NT2/D1 (cell line): ENCODE results near the gene CSH2.

Experiments
- DNase-seq: peaks from one replicate; pipeline ENCODE4 v3.0.0-alpha.2; 2011; ENCODE audit warnings: low read depth, low spot score
- H3K27me3 ChIP-seq: 2 replicates; pipeline ENCODE4 v1.6.0; 2011; ENCODE audit warnings: mild to moderate bottlenecking; ENCODE audit not compliant: insufficient read length, insufficient read depth
- H3K36me3 ChIP-seq: 2 replicates; pipeline ENCODE4 v1.6.1; 2011; ENCODE audit warnings: mild to moderate bottlenecking, low read length, mixed read lengths; ENCODE audit not compliant: insufficient read depth, insufficient read length
- H3K4me1 ChIP-seq: 2 replicates; pipeline ENCODE4 v1.5.1; 2011; ENCODE audit not compliant: insufficient read depth, insufficient read length
- H3K4me3 ChIP-seq: 2 replicates; pipeline ENCODE4 v1.5.1; 2011; ENCODE audit warnings: low read depth; ENCODE audit not compliant: insufficient read length
- H3K9ac ChIP-seq: 2 replicates; pipeline ENCODE4 v1.6.0; 2011; ENCODE audit warnings: low read depth; ENCODE audit not compliant: insufficient read length
- H3K9me3 ChIP-seq: 2 replicates; pipeline ENCODE4 v1.5.1; 2011; ENCODE audit warnings: mild to moderate bottlenecking, low read length; ENCODE audit not compliant: insufficient read depth
- SUZ12 ChIP-seq: IDR thresholded peaks from 2 replicates; pipeline ENCODE4 v1.6.1; 2011; ENCODE audit not compliant: insufficient read length, insufficient read depth; ENCODE audit errors: extremely low read depth
- YY1 ChIP-seq: IDR thresholded peaks from 2 replicates; pipeline ENCODE4 v1.6.1; 2011; ENCODE audit not compliant: insufficient read length, insufficient read depth
- ZNF274 ChIP-seq: IDR thresholded peaks from 2 replicates; pipeline ENCODE4 v1.6.1; 2011; ENCODE audit warnings: mild to moderate bottlenecking, low read depth, low read length

CSH2 gene

DNA sequence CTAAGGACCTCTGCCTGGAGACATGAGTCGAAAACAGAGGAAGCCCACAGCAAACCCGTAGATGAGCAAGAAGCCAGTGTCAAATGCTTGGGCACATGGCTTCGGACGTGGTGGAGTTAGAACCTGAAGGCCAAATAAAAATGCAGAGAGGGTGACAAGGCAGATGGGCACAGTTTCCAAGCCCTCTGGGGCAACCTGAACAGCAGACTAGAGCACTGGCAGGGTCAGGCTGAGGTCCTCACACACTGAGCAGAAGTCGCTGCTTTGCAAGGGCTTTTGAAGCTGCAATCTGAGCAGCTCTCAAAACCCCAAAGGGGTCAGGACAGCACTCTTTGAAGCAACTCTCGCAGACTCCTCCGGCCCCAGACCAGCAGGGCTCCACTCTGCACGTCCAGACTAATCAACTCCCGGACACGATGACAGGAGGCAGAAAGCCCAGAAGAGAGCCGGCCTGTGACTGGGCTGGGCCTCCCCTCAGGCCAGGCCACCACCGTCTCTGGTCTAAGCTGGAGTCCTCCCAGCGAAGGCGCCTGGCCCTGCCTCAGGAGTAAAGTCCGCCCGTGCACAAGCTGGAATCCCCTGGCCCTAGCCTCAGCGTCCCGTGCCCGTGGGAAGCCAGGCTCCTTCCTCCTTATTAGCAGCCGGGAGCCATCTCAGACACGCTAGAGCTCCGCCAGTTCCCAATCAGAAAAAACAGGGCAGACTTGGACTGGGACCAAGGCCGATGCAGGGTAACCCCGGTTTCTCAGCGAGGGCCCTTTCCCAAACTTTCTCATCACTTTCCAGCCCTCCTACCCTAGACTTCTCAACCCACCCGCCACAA, 31.9 kb downstream of the CSH2 start:
- no peak for DNase-seq
- TF ChIP-seq YY1: no peak
- TF ChIP-seq SUZ12: no peak
- TF ChIP-seq ZNF274: no peak
- H3K4me3 ChIP-seq: peak overlapping the region; percentile 89
- H3K36me3 ChIP-seq: peaks cover 22% of the 10 kb centered on the region
- H3K27me3 ChIP-seq: no peaks in the 10 kb centered on the region
- no peaks in the 10 kb centered on the region for H3K9me3 ChIP-seq
- peak overlapping the region; percentile 93 for H3K9ac ChIP-seq
- peaks cover 18% of the 10 kb centered on the region for H3K4me1 ChIP-seq

DNA sequence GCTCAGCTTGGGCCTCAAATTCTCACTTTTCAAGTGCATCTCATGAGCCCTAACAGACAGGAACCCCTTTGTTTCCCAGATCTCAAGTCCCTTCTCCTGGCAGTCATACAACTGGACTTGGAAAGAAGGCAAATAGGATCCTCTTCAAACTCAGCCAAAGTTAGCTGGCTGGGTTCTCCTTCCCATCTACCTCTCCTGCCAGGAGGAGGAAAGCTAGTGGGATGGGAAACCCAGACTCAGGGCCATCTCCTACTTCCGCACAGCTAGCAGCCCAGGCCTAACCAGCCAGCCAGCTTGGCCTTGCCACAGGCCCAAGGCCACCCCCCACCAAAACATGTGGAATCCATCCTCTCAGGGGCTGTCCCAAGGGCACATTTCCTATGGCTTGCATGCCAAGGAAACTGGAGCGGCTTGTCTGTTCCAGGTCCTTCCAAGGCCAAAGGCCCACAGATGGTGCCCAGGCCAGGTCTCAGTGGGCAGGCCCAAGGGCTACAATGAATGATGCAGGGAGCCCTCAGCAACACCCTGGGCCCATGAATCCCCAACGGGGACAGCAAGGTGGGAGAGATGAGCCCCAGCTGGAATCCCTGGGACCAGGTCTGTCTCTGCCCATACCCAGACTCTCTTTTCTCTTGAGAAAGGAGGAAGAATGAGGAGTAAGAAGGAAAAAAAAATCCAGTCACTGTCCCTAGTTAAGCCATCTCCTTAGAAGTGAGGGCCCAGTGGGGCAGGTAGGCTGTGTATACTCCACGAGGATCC, 32.7 kb downstream of the CSH2 start:
- Histone ChIP-seq H3K36me3 (peaks cover 30% of the 10 kb centered on the region), H3K9ac (peak overlapping the region; percentile 93), H3K9me3 (no peaks in the 10 kb centered on the region), H3K4me1 (peaks cover 18% of the 10 kb centered on the region), H3K27me3 (no peaks in the 10 kb centered on the region), H3K4me3 (peak overlapping the region; percentile 89)
- TF ChIP-seq YY1 (no peak), ZNF274 (no peak), SUZ12 (no peak)
- no peak for DNase-seq

DNA sequence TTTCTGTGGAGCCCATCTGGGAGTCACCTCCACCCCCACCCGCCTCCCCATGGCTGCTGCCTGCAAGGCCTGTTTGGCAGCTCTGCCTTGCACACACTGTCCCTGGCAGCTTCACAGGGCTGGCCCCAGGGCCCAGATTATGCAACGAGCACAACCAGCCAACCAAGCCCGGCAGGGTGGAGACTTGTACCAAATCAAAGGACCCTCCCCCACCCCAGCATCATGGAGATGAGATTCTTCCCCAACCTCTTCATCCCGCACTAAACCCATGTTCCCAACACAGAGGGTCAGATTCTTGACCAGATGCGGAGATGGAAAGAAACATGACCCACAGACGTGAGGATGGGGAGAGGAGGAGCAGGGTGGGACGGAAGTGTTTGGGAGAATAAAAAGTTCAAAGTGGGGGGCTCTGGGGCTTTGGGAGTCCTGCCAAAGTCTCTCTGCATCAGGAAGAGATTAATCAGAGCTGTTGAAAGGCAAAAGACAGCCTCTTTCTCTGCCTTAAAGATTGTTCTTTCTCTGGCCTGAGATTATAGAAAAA, 34.8 kb downstream of the CSH2 start:
- peaks cover 50% of the 10 kb centered on the region for H3K36me3 ChIP-seq
- no peaks in the 10 kb centered on the region for H3K27me3 ChIP-seq
- peak overlapping the region; percentile 5 for H3K9ac ChIP-seq
- H3K9me3 ChIP-seq: no peaks in the 10 kb centered on the region
- H3K4me1 ChIP-seq: peaks cover 18% of the 10 kb centered on the region
- no peak for DNase-seq
- TF ChIP-seq ZNF274 (no peak), SUZ12 (no peak), YY1 (no peak)
- no peak overlapping the region for H3K4me3 ChIP-seq

DNA sequence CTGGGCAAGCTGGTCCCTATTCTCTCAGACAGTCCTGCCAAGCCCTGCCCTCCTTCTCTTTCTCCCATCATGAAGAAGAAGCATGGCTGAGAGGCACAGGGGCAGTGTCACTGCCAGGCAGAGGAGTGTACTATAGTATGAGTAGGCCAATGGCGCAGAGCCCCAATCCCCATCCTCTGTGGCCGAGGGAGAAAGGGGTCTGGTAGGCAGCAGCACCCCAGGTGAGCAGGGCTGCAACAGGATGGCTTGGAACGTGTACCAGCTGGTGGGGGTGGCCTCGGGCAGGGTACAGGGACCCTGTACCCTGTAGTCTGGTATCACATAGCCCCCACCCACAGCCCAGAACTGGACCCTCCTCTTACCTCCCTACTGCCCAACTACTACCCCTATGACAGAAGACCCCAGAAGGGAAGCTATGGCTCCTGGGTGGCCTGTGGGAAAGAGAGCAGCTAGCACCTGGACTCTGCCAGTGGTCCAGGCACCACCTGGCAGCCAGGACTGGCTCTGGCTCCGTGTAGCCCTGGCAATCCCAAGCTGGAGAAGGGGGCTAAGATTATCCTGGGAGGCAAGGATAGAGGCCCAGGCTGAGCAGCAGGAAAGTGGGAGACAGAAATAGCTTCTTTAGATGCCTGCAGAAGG, 35.4 kb downstream of the CSH2 start:
- no peaks in the 10 kb centered on the region for H3K27me3 ChIP-seq
- peaks cover 18% of the 10 kb centered on the region for H3K4me1 ChIP-seq
- TF ChIP-seq SUZ12: no peak
- no peak for TF ChIP-seq ZNF274
- TF ChIP-seq YY1: no peak
- peak overlapping the region; percentile 5 for H3K9ac ChIP-seq
- no peak overlapping the region for H3K4me3 ChIP-seq
- no peak for DNase-seq
- H3K36me3 ChIP-seq: peaks cover 57% of the 10 kb centered on the region
- H3K9me3 ChIP-seq: no peaks in the 10 kb centered on the region

DNA sequence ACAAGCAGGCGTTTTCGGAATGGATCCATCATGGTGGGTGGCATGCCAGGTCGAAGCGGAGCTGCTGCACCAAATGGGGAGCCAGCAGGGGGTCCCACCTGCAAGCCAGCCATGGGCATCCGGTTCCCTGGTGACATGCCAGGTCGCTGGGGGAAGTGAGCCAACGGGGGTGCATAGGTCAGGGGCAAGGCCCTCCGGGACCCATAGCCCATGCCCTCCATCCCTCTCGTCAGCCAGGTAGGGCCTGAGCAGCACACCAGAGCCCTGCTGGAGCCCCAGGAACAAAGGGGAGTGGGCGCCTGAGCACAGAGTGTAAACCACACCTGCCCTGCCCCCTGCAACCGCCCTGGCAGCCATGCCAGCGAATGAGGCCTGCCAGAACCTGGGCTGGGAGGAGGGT, 36.0 kb downstream of the CSH2 start:
- Histone ChIP-seq H3K9me3 (no peaks in the 10 kb centered on the region), H3K4me3 (no peak overlapping the region), H3K27me3 (no peaks in the 10 kb centered on the region), H3K9ac (no peak overlapping the region), H3K36me3 (peaks cover 63% of the 10 kb centered on the region), H3K4me1 (peaks cover 21% of the 10 kb centered on the region)
- TF ChIP-seq YY1 (no peak), SUZ12 (no peak), ZNF274 (no peak)
- no peak for DNase-seq

DNA sequence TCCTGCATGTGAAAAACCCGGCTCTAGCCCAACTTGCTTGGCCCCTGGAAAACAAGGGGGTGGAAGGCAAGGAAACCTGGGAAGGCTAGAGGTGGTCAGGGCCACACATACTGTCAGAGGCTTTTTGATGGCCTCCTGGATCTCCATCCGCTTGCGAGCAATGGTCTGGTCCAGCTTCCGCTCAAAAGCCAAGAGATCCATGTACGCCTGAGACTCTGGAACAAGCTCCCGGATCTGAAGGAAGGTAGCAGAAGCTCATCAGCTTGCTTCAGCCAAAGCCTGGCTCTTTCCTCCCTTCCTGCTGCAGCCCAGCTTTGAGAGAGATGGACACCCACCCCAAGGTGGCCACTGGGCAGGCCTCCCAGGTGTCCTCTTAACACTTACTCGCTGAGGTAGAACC, 36.7 kb downstream of the CSH2 start:
- Histone ChIP-seq H3K9me3 (no peaks in the 10 kb centered on the region), H3K27me3 (no peaks in the 10 kb centered on the region), H3K36me3 (peaks cover 69% of the 10 kb centered on the region), H3K9ac (no peak overlapping the region), H3K4me3 (no peak overlapping the region), H3K4me1 (peaks cover 24% of the 10 kb centered on the region)
- TF ChIP-seq SUZ12 (no peak), ZNF274 (no peak), YY1 (no peak)
- no peak for DNase-seq

DNA sequence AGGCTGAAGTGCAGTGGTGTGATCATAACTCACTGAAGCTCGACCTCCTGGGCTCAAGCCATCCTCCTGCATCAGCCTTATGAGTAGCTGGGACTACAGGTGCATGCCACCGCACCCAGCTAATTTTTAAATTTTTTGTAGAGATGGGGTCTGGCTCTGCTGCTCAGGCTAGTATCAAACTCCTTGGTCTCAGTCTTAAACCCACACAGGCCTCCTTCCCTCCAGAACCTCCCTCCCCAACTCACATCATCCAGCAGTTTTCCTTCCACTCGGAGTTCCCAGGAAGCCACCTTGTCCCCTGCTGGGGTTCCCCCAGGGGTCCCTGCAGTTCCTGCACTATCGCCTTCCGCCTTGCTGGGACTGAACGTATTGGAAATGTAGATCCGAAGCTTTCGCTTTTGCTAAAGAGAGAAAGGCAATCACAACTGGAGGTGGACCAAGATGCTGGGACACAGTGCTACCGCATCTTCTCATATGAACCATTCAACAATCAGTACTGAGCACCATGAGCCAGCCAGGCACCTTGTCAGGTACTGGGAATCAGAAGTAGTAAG, 38.2 kb downstream of the CSH2 start:
- H3K4me3 ChIP-seq: no peak overlapping the region
- no peaks in the 10 kb centered on the region for H3K9me3 ChIP-seq
- no peak for DNase-seq
- H3K27me3 ChIP-seq: no peaks in the 10 kb centered on the region
- H3K4me1 ChIP-seq: peaks cover 16% of the 10 kb centered on the region
- H3K36me3 ChIP-seq: peaks cover 82% of the 10 kb centered on the region
- TF ChIP-seq SUZ12 (no peak), ZNF274 (no peak), YY1 (no peak)
- no peak overlapping the region for H3K9ac ChIP-seq
